H1 (cell line): ENCODE results near the gene MT1X. TPM values are rescaled to one million over a fixed set of nuclear protein-coding genes. Genes with fewer than 3 reads are reported as not detected.

ENCODE experiments used
- CTCF ChIA-PET: fragments of 300-600 bp; sonication (Branson Sonifier 250); formaldehyde crosslinking; loops from one replicate; lab custom pipeline; 2021; ENCODE audit not compliant: partially characterized antibody; lab: Charles Lee
- POLR2A ChIA-PET: fragments of 300-600 bp; sonication (Branson Sonifier 250); formaldehyde crosslinking; loops from one replicate; lab custom pipeline; 2021; ENCODE audit warnings: inconsistent platforms; ENCODE audit not compliant: partially characterized antibody; lab: Charles Lee
- DNase-seq, 2 experiments: peaks; one replicate each; pipeline versions ENCODE4 v3.0.0 to v3.0.0-alpha.2; 2010 to 2022; ENCODE audit warnings: low spot score in 2 of 2, low read depth in 1 of 2, mixed read lengths in 1 of 2
- FAIRE-seq: peaks from 2 replicates; lab custom pipeline; 2011; peaks lifted over from hg19 to GRCh38; lab: Jason Lieb, UNC
- H2AFZ ChIP-seq: 2 replicates; pipeline ENCODE4 v1.8.1; 2012; ENCODE audit warnings: low read length, inconsistent platforms
- H2AK5ac ChIP-seq: 2 replicates; pipeline ENCODE4 v1.6.1; 2013; ENCODE audit warnings: low read depth, low read length
- H2BK120ac ChIP-seq: replicated peaks from 2 replicates; pipeline ENCODE3; 2013; ENCODE audit warnings: low read depth, low read length, inconsistent platforms
- H2BK12ac ChIP-seq: 2 replicates; pipeline ENCODE4 v1.6.1; 2013; ENCODE audit warnings: low read depth, low read length
- H2BK15ac ChIP-seq: 2 replicates; pipeline ENCODE4 v1.6.1; 2013; ENCODE audit warnings: low read length
- H2BK20ac ChIP-seq: 2 replicates; pipeline ENCODE4 v1.6.1; 2013; ENCODE audit warnings: low read length
- H2BK5ac ChIP-seq: 2 replicates; pipeline ENCODE4 v1.6.1; 2013; ENCODE audit warnings: low read depth, low read length
- H3K14ac ChIP-seq: 2 replicates; pipeline ENCODE4 v1.6.1; 2013; ENCODE audit warnings: inconsistent platforms; ENCODE audit not compliant: insufficient read length
- H3K18ac ChIP-seq: 2 replicates; pipeline ENCODE4 v1.6.1; 2013; ENCODE audit warnings: low read length; ENCODE audit errors: extremely low read depth
- H3K23ac ChIP-seq: 2 replicates; pipeline ENCODE4 v1.6.1; 2013; ENCODE audit warnings: inconsistent platforms; ENCODE audit not compliant: insufficient read length
- H3K23me2 ChIP-seq: 2 replicates; pipeline ENCODE4 v1.6.1; 2013; ENCODE audit warnings: low read depth, low read length
- H3K27ac ChIP-seq: 2 replicates; pipeline ENCODE4 v1.6.1; 2011; ENCODE audit warnings: low read depth, low read length, inconsistent platforms
- H3K27me3 ChIP-seq, 4 experiments: replicated peaks in 1 of 4; 1 replicate in 1 of 4; 2 replicates in 3 of 4; pipeline versions ENCODE4 v1.6.1 to v1.8.1; 2011 to 2013; ENCODE audit warnings: low read length in 3 of 4, mild to moderate bottlenecking in 3 of 4, inconsistent platforms in 2 of 4, mixed read lengths in 2 of 4, moderate library complexity in 1 of 4; ENCODE audit not compliant: control insufficient read depth in 3 of 4, insufficient read depth in 3 of 4; ENCODE audit errors: extremely low read depth in 1 of 4
- H3K36me3 ChIP-seq, 4 experiments: 2 replicates each; pipeline versions ENCODE4 v1.6.1 to v1.8.1; 2011 to 2013; ENCODE audit warnings: mild to moderate bottlenecking in 4 of 4, low read length in 3 of 4, moderate library complexity in 2 of 4, control low read depth in 1 of 4, inconsistent platforms in 1 of 4; ENCODE audit not compliant: insufficient read depth in 4 of 4, control insufficient read depth in 2 of 4
- H3K4ac ChIP-seq: replicated peaks from 2 replicates; pipeline ENCODE3; 2013; ENCODE audit warnings: low read length, low read depth, mixed read lengths, inconsistent platforms; ENCODE audit not compliant: insufficient read length
- H3K4me1 ChIP-seq, 4 experiments: replicated peaks in 1 of 4; 1 replicate in 1 of 4; 2 replicates in 3 of 4; pipeline versions ENCODE4 v1.6.1 to v1.8.1; 2011 to 2013; ENCODE audit warnings: low read length in 3 of 4, inconsistent platforms in 2 of 4, mixed read lengths in 1 of 4; ENCODE audit not compliant: insufficient read depth in 4 of 4, control insufficient read depth in 3 of 4
- H3K4me2 ChIP-seq, 2 experiments: 2 replicates each; pipeline versions ENCODE4 v1.6.1 to v1.8.1; 2011 to 2013; ENCODE audit warnings: low read depth in 2 of 2, low read length in 2 of 2, control low read depth in 1 of 2, inconsistent platforms in 1 of 2, mild to moderate bottlenecking in 1 of 2; ENCODE audit not compliant: insufficient read depth in 1 of 2
- H3K4me3 ChIP-seq, 4 experiments: fragments of 200-600, 300-600 bp in 1 of 4; sonication (generic), shearing (Covaris generic), sonication (Bioruptor Twin) in 1 of 4; 2 replicates each; pipeline versions ENCODE4 v1.5.1 to v1.8.1; 2011 to 2016; ENCODE audit warnings: low read length in 4 of 4, low read depth in 3 of 4, control low read depth in 2 of 4, inconsistent platforms in 2 of 4, mild to moderate bottlenecking in 2 of 4, mixed read lengths in 1 of 4, moderate library complexity in 1 of 4; ENCODE audit not compliant: insufficient read depth in 2 of 4; ENCODE audit errors: extremely low read depth in 1 of 4
- H3K56ac ChIP-seq: replicated peaks from 2 replicates; pipeline ENCODE3; 2013; ENCODE audit warnings: low read depth, mild to moderate bottlenecking, mixed read lengths, low read length, inconsistent platforms; ENCODE audit not compliant: insufficient read length
- H3K79me1 ChIP-seq: 2 replicates; pipeline ENCODE4 v1.6.1; 2013; ENCODE audit warnings: low read depth, low read length, control low read depth
- H3K79me2 ChIP-seq, 2 experiments: 2 replicates each; pipeline versions ENCODE4 v1.6.1 to v1.8.1; 2012 to 2013; ENCODE audit warnings: low read length in 2 of 2, mild to moderate bottlenecking in 2 of 2, inconsistent platforms in 1 of 2; ENCODE audit not compliant: insufficient read depth in 2 of 2, control insufficient read depth in 1 of 2
- H3K9ac ChIP-seq, 4 experiments: replicated peaks in 1 of 4; 1 replicate in 1 of 4; 2 replicates in 3 of 4; pipeline versions ENCODE4 v1.6.1 to v1.8.1; 2011 to 2013; ENCODE audit warnings: low read depth in 3 of 4, low read length in 3 of 4, control low read depth in 2 of 4, mild to moderate bottlenecking in 2 of 4, moderate library complexity in 2 of 4, inconsistent platforms in 1 of 4; ENCODE audit errors: extremely low read depth in 1 of 4
- H3K9me3 ChIP-seq, 2 experiments: 2 replicates each; pipeline versions ENCODE4 v1.6.1 to v1.8.1; 2012 to 2013; ENCODE audit warnings: mild to moderate bottlenecking in 2 of 2, moderate library complexity in 2 of 2, control low read depth in 1 of 2, inconsistent platforms in 1 of 2, low read depth in 1 of 2, low read length in 1 of 2, mixed read lengths in 1 of 2; ENCODE audit not compliant: insufficient read depth in 2 of 2
- H4K20me1 ChIP-seq, 2 experiments: replicated peaks in 1 of 2; 2 replicates each; pipeline versions ENCODE3 to v1.8.1; 2011 to 2013; ENCODE audit warnings: inconsistent platforms in 2 of 2, low read length in 2 of 2, mild to moderate bottlenecking in 1 of 2; ENCODE audit not compliant: insufficient read depth in 2 of 2, control insufficient read depth in 1 of 2
- H4K5ac ChIP-seq: 2 replicates; pipeline ENCODE4 v1.6.1; 2013; ENCODE audit warnings: low read length, low read depth, mixed read lengths, inconsistent platforms; ENCODE audit not compliant: insufficient read length
- H4K8ac ChIP-seq: 2 replicates; pipeline ENCODE4 v1.8.0; 2013; ENCODE audit warnings: mild to moderate bottlenecking, moderate library complexity, low read length, inconsistent platforms; ENCODE audit not compliant: insufficient read depth; ENCODE audit errors: extremely low read depth
- H4K91ac ChIP-seq: replicated peaks from 2 replicates; pipeline ENCODE3; 2013; ENCODE audit warnings: low read length, mixed read lengths, inconsistent platforms; ENCODE audit not compliant: insufficient read length
- CBX8 ChIP-seq: fragments of 300-800, 300-1000 bp; sonication (generic); IDR thresholded peaks from 2 replicates; pipeline ENCODE4 v1.7.1; 2016; ENCODE audit warnings: low read depth, low read length, borderline replicate concordance
- CTBP2 ChIP-seq: IDR thresholded peaks from 2 replicates; pipeline ENCODE4 v1.7.0; 2011; ENCODE audit warnings: borderline replicate concordance, mild to moderate bottlenecking, moderate library complexity, mixed read lengths, low read length; ENCODE audit not compliant: insufficient read depth, insufficient read length
- HDAC6 ChIP-seq: IDR thresholded peaks from one replicate; pipeline ENCODE4 v1.7.1; 2012; ENCODE audit warnings: low read depth, mild to moderate bottlenecking, inconsistent platforms, low read length, moderate library complexity
- RAD21 ChIP-seq, 2 experiments: IDR thresholded peaks in 1 of 2; conservative IDR thresholded peaks in 1 of 2; 2 replicates each; pipeline ENCODE4 v1.6.1; 2011; ENCODE audit warnings: low read depth in 2 of 2, low read length in 2 of 2, improper control_type of control experiment in 1 of 2, inconsistent platforms in 1 of 2, mild to moderate bottlenecking in 1 of 2, moderate library complexity in 1 of 2
- SIRT6 ChIP-seq: IDR thresholded peaks from one replicate; pipeline ENCODE4 v1.7.1; 2012; ENCODE audit warnings: low read length, inconsistent platforms
- SP4 ChIP-seq: IDR thresholded peaks from 2 replicates; pipeline ENCODE4 v1.6.1; 2012; ENCODE audit warnings: low read length, inconsistent platforms
- TAF7 ChIP-seq: optimal IDR thresholded peaks from 2 replicates; pipeline ENCODE3; 2011; ENCODE audit warnings: low read depth, mild to moderate bottlenecking, inconsistent platforms, low read length, moderate library complexity, borderline replicate concordance
- YY1 ChIP-seq: IDR thresholded peaks from 2 replicates; pipeline ENCODE4 v1.6.1; 2011; ENCODE audit warnings: low read depth, mild to moderate bottlenecking, low read length
- WGBS, 2 experiments: shearing (Covaris generic) in 1 of 2; methylation state at CpG; one replicate each; pipeline versions ENCODE4 v1.1.6 to v1.1.7; 2013 to 2015; ENCODE audit warnings: low lambda C conversion rate in 2 of 2, mixed read lengths in 2 of 2, inconsistent platforms in 1 of 2, low coverage in 1 of 2, missing lambda C conversion rate in 1 of 2; ENCODE audit not compliant: insufficient replicate concordance in 2 of 2, insufficient coverage in 1 of 2, insufficient read length in 1 of 2; ENCODE audit errors: extremely low coverage in 1 of 2, missing lambda C conversion rate in 1 of 2; 5-methylcytosine and 5-hydroxymethylcytosine counted together
- polyA plus RNA-seq, 7 experiments: library from polyadenylated mRNA; depleted of rRNA in 3 of 7; stranded (reverse) in 5 of 7; unstranded in 2 of 7; fragments of >200 nt in 5 of 7; fragments of 200-250 nt in 2 of 7; gene quantifications; 1 replicate in 5 of 7; 2 replicates in 1 of 7; 4 replicates in 1 of 7; pipeline versions ENCODE4 v1.2.1 to v1.2.3, GENCODE V29; 2011 to 2013; ENCODE audit warnings: missing spikeins in 2 of 7, mixed read lengths in 2 of 7
- total RNA-seq: library from RNA; stranded (reverse); fragmentation: NEBNext Ultra II Directional; extraction: Animal tissue kit (Norgen Biotek cat#: 25700); gene quantifications from 2 replicates; pipeline ENCODE4 v1.2.1, GENCODE V29; 2021

The MT1X gene
- total and polyA plus RNA-seq, 2 of the 8 experiments (the other 6 are each of a cell fraction or from before 2014, with no cell fraction given) = 52.4 to 1,060 TPM

- Histone ChIP-seq H4K5ac (no peak overlapping the region), H3K27ac (no peak overlapping the region), H3K79me1 (no peaks in the 10 kb centered on the region), H3K18ac (no peak overlapping the region), H2AK5ac (no peak overlapping the region), H2BK12ac (no peak overlapping the region), H3K56ac (no peak overlapping the region), H3K23me2 (no peaks in the 10 kb centered on the region), H3K9ac (no peak overlapping the region), H3K79me2 (no peaks in the 10 kb centered on the region), H2BK15ac (no peak overlapping the region), H3K4ac (no peak overlapping the region), H3K36me3 (no peaks in the 10 kb centered on the region), H3K23ac (no peak overlapping the region)
- WGBS, 2 experiments = 71% methylated on average over 4 of the region's 4 CpGs; no CpG with 5 or more reads in 1 of the 2 experiments
- POLR2A ChIA-PET = interaction anchor here (2.7 to 3.2 kb wide), 2 partner anchors 9 to 15 kb away, joined by 10 to 12 read pairs; partner anchors contain the start of gene MT1X
- TF ChIP-seq RAD21 (IDR thresholded peaks at IDR 0.05 in 1 of 2, conservative IDR thresholded peaks at IDR 0.05 in 1 of 2; ENCODE audit: low read depth in 2 of 2, low read length in 2 of 2) (no peak), CTBP2 (no peak), HDAC6 (no peak), TAF7 (no peak), SP4 (no peak), SIRT6 (no peak), CBX8 (no peak), YY1 (no peak)
- TF ChIP-seq, all 59 proteins: peak for 0
- no peaks in the 10 kb centered on the region for H3K27me3 ChIP-seq
- H3K4me2 ChIP-seq = no peak overlapping the region
- no peak overlapping the region for H3K4me3 ChIP-seq
- DNase-seq = no peak
- no peaks in the 10 kb centered on the region for H3K9me3 ChIP-seq
- H4K20me1 ChIP-seq = no peaks in the 10 kb centered on the region
- no peak overlapping the region for H4K8ac ChIP-seq
- H4K91ac ChIP-seq = no peak overlapping the region
- H2BK20ac ChIP-seq = no peak overlapping the region
- CTCF ChIA-PET = interaction anchor here (0.6 to 3.8 kb wide), 3 partner anchors 10 to 98 kb away, joined by 3 to 24 read pairs (median 3); no protein-coding TSS in a partner anchor
- no peaks in the 10 kb centered on the region for H3K4me1 ChIP-seq
- FAIRE-seq = no peak
- H2AFZ ChIP-seq = no peak overlapping the region; the same call in 1 of the 2 replicates
- no peak overlapping the region for H2BK5ac ChIP-seq
- H2BK120ac ChIP-seq = no peak overlapping the region
- no peak overlapping the region for H3K14ac ChIP-seq
Measured at GRCh38 chr16:56691885-56692284, 9.6 kb downstream of the MT1X start.
